ENCODE data around the gene CALML4. TPM values are rescaled to one million over a fixed set of nuclear protein-coding genes. Genes with fewer than 3 reads are reported as not detected.

Gene CALML4
- total RNA-seq, 2 experiments from 2014 or later, result 28.7 to 32.5 TPM

DNA sequence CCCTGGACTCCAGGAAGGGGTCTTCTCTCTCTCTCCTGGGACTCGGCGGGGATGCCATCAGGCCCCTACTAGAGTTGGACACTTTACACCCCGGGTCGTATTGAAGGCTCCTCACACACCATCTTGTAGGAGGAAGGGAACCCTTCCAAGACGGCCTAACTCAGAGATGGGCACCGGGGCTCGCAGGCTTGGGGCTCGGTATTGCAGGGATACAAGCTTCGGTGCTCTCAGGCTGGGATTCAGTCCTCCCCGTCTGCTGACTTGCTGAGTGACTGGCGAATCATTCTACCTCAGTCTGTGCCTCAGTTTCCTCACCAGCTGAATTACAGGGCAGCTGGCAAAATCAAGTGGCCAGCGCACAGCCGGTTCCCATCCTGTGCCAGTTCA lies 419 bp upstream of the CALML4 start:
- no peak overlapping the region for H3K4me2 ChIP-seq (ENCODE audit: low read length)
- TF ChIP-seq, protein P1, sequence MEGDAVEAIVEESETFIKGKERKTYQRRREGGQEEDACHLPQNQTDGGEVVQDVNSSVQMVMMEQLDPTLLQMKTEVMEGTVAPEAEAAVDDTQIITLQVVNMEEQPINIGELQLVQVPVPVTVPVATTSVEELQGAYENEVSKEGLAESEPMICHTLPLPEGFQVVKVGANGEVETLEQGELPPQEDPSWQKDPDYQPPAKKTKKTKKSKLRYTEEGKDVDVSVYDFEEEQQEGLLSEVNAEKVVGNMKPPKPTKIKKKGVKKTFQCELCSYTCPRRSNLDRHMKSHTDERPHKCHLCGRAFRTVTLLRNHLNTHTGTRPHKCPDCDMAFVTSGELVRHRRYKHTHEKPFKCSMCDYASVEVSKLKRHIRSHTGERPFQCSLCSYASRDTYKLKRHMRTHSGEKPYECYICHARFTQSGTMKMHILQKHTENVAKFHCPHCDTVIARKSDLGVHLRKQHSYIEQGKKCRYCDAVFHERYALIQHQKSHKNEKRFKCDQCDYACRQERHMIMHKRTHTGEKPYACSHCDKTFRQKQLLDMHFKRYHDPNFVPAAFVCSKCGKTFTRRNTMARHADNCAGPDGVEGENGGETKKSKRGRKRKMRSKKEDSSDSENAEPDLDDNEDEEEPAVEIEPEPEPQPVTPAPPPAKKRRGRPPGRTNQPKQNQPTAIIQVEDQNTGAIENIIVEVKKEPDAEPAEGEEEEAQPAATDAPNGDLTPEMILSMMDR (conservative IDR thresholded peaks at IDR 0.05; ENCODE audit: low read length), result no peak
- TF ChIP-seq EZH2phosphoT487 (IDR thresholded peaks at IDR 0.05; ENCODE audit: borderline replicate concordance, low read depth, low read length), result no peak
- peaks cover 30% of the 10 kb centered on the region; the same call in 1 of the 2 replicates for H3K79me2 ChIP-seq (ENCODE audit: insufficient read depth, low read depth, low read length)
- no peaks in the 10 kb centered on the region for H4K20me1 ChIP-seq (ENCODE audit: insufficient read depth, low read length)
- peaks cover 48% of the 10 kb centered on the region for H3K36me3 ChIP-seq (ENCODE audit: insufficient read depth, low read length)
- no peak overlapping the region for H3K4me3 ChIP-seq (ENCODE audit: low read depth, low read length, poor library complexity, severe bottlenecking)
- peaks cover 49% of the 10 kb centered on the region for H3K4me1 ChIP-seq (ENCODE audit: insufficient read depth, low read length, poor library complexity, severe bottlenecking)
- intact Hi-C loops (cut with micrococcal nuclease; ENCODE audit: unreplicated experiment), result no loop called here
- no peak overlapping the region for H2AFZ ChIP-seq (ENCODE audit: low read length)
- BruUV-seq (replicated peaks), result no TSS peak
- CTCF ChIA-PET (ENCODE audit: unreplicated experiment), result no interaction called here
- POLR2A ChIA-PET, result no interaction called here
- no peaks in the 10 kb centered on the region for H3K9me3 ChIP-seq (ENCODE audit: low read length)
- H3K27ac ChIP-seq (ENCODE audit: low read depth, low read length, poor library complexity, severe bottlenecking), result no peak overlapping the region
- H3K9me2 ChIP-seq (ENCODE audit: insufficient read depth, low read length), result no peaks in the 10 kb centered on the region
- DNase-seq (ENCODE audit: low spot score), result no peak

DNA sequence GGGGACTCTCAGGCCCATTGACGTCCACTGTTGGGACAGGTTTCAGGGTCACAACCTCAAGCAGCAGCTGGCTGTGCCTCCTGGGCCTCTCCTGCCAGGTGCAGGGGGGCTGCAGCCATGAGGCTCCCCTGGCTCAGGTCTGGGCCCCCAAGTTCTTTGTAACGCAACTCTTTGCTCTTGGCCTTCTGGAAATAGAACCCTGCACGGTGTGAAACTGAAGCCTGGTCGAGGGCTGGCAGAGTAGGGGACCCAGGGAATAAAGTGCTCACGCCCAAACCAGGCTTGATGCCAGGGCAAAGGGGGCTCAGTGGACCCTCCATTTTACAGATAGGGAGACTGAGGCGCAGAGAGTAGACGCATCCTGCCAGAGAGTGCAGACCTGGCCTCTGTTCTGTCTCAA lies 771 bp downstream of the CALML4 start:
- DNase-seq (ENCODE audit: low spot score), result no peak
- TF ChIP-seq, protein P1 (conservative IDR thresholded peaks at IDR 0.05; ENCODE audit: low read length), result no peak
- TF ChIP-seq EZH2phosphoT487 (IDR thresholded peaks at IDR 0.05; ENCODE audit: borderline replicate concordance, low read depth, low read length), result no peak
- Histone ChIP-seq H3K27ac (ENCODE audit: low read depth, low read length, poor library complexity, severe bottlenecking) (no peak overlapping the region), H4K20me1 (ENCODE audit: insufficient read depth, low read length) (no peaks in the 10 kb centered on the region), H3K4me3 (ENCODE audit: low read depth, low read length, poor library complexity, severe bottlenecking) (no peak overlapping the region), H3K36me3 (ENCODE audit: insufficient read depth, low read length) (peaks cover 46% of the 10 kb centered on the region), H3K4me1 (ENCODE audit: insufficient read depth, low read length, poor library complexity, severe bottlenecking) (peaks cover 37% of the 10 kb centered on the region), H2AFZ (ENCODE audit: low read length) (no peak overlapping the region), H3K79me2 (ENCODE audit: insufficient read depth, low read depth, low read length) (peaks cover 29% of the 10 kb centered on the region; the same call in 1 of the 2 replicates), H3K9me3 (ENCODE audit: low read length) (no peaks in the 10 kb centered on the region), H3K4me2 (ENCODE audit: low read length) (no peak overlapping the region), H3K9me2 (ENCODE audit: insufficient read depth, low read length) (no peaks in the 10 kb centered on the region)
- ChIA-PET POLR2A (no interaction called here), CTCF (ENCODE audit: unreplicated experiment) (no interaction called here)
- intact Hi-C loops (cut with micrococcal nuclease; ENCODE audit: unreplicated experiment), result no loop called here
- no TSS peak for BruUV-seq (replicated peaks)

DNA sequence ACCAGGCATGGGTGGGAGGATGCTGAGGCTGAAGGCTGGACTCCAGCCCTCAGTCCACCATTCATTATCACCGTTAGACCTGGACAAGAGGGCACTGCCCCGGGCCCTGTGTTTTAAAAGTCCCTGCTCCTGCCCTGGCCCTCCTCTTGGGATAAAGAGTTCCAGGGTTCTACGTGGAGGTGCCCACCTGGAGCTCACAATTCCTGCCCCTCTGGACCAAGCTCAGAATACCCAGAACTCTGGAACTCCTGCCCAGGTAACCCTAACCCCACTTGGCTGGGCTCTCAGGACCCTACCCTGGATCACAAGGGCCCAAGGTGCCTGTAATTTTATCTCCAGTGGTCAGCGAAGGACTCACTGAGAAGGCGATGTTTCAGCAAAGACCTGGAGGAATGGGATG lies 1.2 kb downstream of the CALML4 start:
- intact Hi-C loops (cut with micrococcal nuclease; ENCODE audit: unreplicated experiment), result no loop called here
- CTCF ChIA-PET (ENCODE audit: unreplicated experiment), result no interaction called here

More for the DNA sequence above, 1.2 kb downstream of the CALML4 start:
- POLR2A ChIA-PET, result no interaction called here
- Histone ChIP-seq H3K4me1 (ENCODE audit: insufficient read depth, low read length, poor library complexity, severe bottlenecking) (peaks cover 33% of the 10 kb centered on the region), H3K27ac (ENCODE audit: low read depth, low read length, poor library complexity, severe bottlenecking) (no peak overlapping the region), H3K4me3 (ENCODE audit: low read depth, low read length, poor library complexity, severe bottlenecking) (no peak overlapping the region), H3K36me3 (ENCODE audit: insufficient read depth, low read length) (peaks cover 41% of the 10 kb centered on the region), H3K9me2 (ENCODE audit: insufficient read depth, low read length) (no peaks in the 10 kb centered on the region), H3K4me2 (ENCODE audit: low read length) (no peak overlapping the region), H4K20me1 (ENCODE audit: insufficient read depth, low read length) (no peaks in the 10 kb centered on the region), H3K9me3 (ENCODE audit: low read length) (no peaks in the 10 kb centered on the region), H2AFZ (ENCODE audit: low read length) (no peak overlapping the region), H3K79me2 (ENCODE audit: insufficient read depth, low read depth, low read length) (peaks cover 25% of the 10 kb centered on the region; the same call in 1 of the 2 replicates)
- no peak for TF ChIP-seq EZH2phosphoT487 (IDR thresholded peaks at IDR 0.05; ENCODE audit: borderline replicate concordance, low read depth, low read length)
- TF ChIP-seq, protein P1 (conservative IDR thresholded peaks at IDR 0.05; ENCODE audit: low read length), result no peak
- BruUV-seq (replicated peaks), result no TSS peak
- no peak for DNase-seq (ENCODE audit: low spot score)

All from OCI-LY7 (cell line).